GM19397 (cell line): Measurements from ENCODE around the gene CCDC150.
"Not testable (repeated sequence)": the region's sequence is repeated elsewhere in the genome, so short reads cannot be mapped to it uniquely, and the experiment has no call there.

ENCODE experiments used
- ATAC-seq: cut with Tn5 transposase; IDR thresholded peaks from one replicate; pipeline ENCODE4 v1.9.1; 2021; ENCODE audit warnings: mild to moderate bottlenecking, moderate library complexity; ENCODE audit not compliant: unreplicated experiment

The CCDC150 gene

DNA sequence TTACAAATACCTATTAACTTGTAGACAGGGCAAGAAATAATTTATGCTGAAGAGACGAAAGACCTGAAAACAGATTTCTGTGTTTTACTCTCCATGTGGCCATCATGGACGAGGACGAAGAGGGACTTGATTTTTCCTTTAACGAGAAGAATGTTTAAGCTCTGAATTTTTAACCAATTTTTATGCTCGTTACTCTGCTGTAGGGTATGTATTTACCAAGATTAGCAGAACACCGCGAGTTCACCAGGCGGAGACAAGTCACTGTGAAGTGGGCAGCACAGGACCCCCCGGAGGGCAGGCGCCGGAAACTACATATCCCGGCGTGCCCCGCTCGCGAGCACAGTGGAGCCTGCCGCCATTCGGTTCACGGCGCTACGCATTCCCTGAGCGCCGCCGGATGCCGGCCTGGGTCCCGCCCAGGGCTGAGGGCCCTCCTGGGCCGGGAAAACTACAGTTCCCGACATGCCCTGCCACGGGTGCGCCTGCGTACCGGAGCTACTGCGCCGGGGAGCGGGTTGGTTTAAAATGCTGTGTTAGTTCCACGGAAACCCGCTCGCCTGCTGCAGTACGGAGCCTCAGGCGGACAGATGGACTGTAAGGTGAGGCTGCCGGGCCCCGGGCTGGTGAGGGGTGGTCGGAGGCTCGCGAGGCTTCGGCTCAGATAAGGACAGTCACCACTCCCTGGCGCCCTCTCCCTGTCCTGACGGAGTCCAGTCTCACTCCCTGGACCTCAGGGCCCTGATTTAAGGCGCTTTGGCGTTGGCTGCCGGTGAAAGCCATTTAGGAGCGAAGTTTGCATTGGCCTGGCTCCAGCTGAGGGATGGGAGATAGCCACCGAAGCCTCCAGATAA lies at the start of gene CCDC150:
Gene CCDC150 (plus strand): TSS at position 536 of the 851 bp plus-strand sequence. CDS start 52 bp downstream, at position 588.
- peak; percentile 100 for ATAC-seq

DNA sequence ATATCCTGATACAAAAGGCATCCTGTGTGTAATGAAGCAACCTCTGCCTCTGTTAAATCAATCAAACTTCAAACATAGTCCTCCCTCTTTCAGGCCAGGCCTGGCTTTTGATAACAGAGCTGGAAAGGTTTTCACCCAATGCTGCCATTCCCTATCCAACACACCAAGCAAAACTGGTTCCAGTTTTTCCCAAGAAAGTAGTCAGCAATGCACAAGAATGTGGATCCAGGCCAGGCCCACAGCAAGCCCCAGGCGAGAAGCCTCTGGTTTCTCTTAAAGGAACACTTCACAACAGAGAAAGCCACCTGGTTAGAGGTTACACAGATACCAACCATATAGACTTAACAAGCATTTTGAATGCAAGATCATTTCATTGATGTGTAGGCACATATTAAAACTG lies 49.2 kb upstream of the CCDC150 start:
- no peak for ATAC-seq

DNA sequence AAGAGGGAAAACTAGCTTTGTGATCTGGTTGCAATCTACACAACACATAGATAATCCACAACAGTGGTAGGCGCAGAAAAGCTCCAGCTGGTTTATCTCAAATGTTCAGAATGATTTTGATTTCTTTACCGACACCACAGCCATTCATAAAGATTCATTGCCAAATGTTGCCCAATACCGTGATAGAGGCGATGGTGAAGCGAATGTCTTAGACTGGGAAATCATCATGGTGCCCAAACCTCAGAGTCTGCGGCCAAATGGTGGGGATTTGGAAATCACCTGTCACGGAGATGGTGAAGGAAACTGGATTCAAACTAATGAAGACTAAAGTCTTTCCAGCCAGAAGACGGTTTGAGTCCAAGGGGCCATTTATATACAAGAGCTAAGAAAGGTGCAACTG lies 48.5 kb upstream of the CCDC150 start:
- ATAC-seq: no peak

DNA sequence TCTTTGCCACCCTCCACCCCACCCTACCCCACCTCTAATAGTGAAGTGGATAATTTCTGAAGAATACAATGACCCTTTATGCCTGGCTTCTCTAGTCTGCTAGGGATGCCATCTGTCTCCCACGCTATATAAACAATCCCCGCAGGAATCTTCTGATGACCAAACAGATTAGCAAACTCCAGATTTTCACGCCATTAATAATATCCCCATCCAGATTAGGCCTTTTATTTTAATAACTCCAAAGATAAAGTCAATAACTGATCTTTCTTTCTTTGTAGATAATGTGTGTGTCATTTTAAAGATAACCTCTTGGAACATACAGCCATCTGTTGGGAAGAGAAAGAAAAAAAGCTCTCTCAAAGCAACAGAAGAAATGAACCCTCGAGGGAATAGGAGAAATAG lies 47.9 kb upstream of the CCDC150 start:
- ATAC-seq: no peak

DNA sequence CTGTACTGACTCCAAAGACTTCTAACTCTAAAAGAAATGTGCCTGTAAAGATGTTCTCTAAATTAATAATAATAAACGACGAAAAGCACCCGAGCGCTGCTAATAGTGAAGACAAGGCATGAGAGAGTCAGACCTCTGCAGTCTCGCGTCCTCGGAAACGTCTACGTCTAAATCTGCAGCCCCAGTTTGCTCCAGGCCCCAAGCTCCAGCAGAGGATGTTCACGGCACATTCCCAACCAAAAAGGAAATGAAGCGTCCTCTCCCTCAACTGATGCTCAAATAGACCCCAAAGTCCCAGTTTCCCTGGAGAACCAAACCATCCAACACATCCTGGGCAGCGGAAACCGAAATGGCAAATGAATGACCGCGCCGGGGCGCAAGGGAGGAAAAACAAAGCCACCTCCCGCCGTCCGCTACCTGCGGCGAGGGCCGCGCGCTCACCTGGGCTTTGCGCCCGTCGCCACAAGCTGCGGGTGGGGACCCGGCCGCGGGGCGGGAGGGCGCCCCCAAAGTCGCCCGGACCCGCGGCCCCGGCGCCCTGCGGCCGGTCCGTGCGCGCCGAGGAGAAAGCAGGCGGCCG lies 47.1 kb upstream of the CCDC150 start:
- peak; percentile 28 for ATAC-seq

DNA sequence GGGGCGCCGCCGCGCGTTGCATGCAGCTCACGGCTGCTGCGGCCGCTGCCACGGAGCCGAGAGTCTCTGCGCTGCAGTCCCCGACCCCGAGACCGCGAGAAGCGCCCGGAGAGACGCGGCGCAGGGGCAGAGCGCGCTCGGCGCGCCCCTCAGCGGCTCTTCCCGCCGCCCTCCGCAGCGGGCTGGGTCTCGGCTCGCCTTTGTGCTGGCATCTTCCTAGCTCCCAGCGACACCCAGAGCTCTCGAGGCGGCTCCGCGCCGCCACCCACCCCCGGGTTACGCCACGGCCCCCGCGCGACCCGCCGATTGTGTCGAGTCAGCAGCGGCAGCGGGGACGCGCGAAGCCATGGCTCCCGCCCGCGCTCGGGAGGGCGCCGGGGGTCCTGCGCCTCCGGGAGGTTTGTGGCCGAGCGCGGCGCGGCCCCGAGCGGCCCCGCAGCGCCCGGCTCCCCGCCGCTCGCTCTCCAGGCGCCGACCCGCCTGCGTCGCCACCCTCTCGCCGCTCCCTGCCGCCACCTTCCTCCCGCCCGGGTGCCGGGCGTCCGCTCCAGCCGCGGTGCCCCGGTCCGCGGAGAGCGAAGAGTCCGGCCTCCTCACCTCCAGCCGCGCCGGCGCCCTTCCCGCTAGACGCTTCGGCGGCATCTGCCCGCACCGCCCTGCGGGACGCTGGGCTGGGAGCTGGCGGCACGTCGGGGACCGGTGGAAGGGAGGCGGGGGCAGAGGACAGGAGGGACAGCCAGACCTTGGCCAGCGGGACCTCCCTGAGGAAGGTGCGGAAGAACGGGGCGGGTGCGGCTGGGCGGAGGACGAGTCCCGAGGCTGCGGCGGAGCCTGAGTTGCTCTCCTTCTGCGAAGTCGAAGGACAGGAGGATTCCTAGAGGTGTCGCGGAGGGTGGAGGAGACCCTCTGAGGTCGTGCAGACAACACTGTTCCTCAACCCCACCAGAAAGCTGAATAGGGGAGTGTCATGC lies 46.3 kb upstream of the CCDC150 start, which contains the start of gene HECW2:
Gene HECW2 (minus strand): TSS at position 644 of the 971 bp plus-strand sequence.
- ATAC-seq: peak; percentile 65

DNA sequence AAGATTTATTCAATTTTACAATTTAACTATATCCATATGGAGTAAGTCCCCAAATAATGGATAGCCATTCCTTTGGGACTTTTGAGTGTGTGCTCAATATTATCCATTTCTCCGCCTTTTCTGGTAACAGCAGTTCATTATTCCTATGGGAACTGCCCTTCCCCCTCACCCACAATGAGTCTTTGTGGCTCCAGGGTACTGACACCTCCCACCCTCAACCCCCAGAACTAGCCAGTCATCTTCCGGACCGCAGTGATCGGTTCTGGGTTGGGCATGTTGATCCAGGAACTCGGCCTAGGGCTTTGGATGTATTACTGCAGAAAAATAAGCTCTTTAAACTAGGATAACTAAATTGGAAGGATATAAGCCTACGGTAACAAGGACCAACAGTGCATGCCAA lies 45.4 kb upstream of the CCDC150 start:
- ATAC-seq: no peak

DNA sequence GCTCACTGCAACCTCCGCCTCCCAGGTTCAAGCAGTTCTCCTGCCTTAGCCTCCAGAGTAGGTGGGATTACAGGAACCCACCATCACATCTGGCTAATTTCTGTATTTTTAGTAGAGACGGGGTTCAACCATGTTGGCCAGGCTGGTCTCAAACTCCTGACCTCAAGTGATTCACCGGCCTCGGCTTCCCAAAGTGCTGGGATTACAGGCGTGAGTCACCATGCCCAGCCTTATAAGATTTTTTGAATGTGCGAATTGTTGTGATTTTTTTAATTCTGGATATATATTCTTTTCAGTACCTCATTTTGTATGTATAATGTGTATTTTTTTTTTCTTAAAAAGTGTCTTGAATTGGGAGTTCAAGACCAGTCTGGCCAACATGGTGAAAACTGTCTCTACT lies 42.0 kb upstream of the CCDC150 start:
- ATAC-seq: no peak

DNA sequence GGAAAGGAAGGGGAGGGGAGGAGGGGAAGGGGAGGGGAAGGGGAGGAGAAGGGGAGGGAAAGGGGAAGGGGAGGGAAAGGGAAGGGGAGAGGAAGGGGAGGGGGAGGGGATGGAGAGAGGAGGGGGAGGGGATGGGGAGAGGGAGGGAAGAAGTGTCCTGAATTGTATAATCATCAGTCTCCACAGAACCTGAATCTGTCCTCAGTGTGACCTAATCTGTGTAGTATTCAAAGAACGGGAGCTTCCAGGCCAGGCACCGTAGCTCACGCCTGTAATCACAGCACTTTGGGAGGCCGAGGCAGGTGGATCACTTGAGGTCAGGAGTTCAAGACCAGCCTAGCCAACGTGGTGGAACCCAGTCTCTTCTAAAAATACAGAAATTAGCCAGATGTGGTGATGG lies 41.1 kb upstream of the CCDC150 start:
- ATAC-seq: no peak

DNA sequence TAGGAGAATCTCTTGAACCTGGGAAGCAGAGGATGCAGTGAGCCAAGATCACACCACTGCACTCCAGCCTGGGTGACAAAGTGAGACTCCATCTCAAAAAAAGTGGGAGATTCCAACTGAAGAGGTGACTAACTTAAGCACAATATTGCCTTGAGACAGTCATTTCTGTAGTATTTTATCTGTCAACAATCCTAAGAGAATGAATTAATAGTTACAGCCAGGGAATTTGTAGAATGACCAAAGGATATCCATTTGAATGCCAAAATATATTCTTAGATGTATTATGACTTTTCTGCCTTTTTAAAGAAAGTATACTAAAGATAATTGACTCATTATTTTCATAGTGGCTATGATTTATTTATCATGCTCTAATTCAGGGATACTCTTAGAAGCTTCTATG lies 40.7 kb upstream of the CCDC150 start:
- ATAC-seq: no peak

DNA sequence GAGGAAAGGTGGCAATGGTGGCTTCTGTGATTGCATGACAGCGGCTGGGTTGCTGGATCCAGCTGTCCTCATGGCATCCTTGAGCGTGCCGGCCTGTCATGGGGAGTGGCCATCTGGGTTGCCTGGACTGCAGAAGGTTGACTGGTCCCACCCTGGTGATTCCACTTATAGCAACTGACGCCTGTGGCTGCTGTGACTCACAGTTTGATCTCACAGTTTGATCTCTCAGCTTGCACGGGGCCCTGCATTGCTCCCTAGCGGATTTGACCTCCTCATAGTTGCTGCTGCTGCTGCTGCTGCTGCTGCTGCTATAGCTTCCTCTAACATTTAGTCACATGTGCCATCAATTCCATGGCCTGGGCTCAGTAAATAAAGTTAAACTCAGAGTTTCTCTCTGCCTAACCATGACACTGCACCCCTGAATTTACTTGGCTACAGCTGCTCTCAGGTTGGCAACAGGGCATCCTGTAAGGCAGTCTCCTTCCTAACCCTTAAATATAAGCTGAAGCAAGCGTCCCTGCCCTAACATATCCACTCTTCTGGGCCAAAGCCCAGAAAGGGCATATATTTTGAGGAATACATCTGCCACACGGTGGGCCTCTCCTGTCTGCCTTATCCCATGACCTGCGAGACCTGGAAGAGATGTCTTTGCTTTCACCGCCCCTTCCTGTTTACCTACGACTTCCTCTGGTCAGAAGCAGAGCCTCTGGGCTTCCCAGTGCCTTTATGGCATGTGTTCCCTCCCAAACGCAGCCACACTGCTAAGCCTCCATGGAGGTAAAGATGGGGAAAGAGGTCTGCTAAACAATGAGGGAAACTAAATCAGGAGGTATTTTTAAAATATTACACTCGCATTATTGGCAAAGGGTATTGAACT lies 37.8 kb upstream of the CCDC150 start:
- no peak for ATAC-seq

DNA sequence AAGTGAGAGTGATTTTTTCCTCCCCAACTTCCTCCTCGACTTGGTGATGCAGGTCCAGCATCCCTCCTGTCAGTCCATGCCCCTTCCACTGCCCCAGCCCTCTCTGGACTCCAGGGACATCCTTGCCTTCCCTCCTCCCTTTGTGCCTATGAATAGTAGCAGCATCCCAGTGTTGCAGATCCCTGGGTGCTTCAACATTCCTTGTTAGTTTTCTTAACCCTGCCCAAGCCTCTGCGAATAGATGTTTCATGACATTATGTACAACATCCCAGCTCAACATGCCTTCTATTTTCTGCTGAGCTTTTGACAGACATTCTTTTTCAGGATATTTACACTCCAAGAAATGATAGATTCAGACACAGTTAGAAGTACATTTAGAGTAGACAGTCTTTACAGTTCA lies 35.3 kb upstream of the CCDC150 start:
- no peak for ATAC-seq

DNA sequence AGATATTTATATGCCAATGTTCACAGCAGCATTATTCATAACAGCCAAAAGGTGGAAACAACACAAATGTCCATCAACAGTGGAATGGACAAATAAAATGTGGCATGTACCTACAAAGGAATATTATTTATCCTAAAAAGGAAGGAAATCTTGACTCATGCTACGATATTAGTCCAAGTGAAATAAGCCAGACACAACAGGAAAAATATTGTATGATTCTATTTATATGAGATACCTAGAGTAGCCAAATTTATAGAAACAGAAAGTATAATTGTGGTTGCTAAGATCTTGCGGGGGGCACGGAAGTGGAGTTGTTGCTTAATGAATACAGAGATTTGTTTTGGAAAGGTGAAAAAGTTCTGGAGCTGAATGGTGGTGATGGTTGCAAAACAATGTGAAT lies 33.0 kb upstream of the CCDC150 start:
- ATAC-seq: no peak

DNA sequence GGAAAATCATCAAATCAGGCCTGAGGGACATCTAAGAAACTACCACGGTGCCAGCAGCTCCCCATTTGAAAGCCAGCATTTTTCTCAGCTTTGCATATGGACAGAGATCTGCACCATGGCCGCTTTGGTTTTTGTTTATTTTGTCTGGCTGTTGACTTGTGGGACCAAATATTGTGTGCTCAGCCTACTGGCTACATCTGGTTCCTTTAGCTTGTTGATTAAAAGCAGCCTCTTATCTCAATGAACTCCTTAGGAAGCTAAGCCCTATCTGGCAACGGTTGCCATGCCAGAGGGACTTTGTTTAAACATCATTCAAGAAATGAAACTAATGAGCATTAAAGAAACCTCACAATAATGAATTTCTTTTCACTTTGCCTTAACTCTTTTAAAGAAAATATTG lies 32.4 kb upstream of the CCDC150 start:
- ATAC-seq: no peak

DNA sequence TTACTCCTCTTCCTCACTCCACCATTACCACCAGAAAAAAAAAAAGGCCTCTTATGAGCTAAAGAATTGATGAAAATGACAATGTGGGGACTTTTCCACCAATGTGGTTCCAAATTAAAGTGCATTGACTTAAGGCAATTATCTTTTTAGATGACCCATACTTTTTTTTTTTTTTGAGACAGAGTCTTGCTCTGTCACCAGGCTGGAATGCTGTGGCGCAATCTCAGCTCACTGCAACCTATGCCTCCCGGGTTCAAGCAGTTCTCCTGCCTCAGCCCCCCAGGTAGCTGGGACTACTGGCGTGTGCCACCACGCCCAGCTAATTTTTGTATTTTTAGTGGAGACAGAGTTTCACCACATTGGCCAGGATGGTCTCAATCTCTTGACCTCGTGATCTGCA lies 31.6 kb upstream of the CCDC150 start:
- not testable (repeated sequence) for ATAC-seq

DNA sequence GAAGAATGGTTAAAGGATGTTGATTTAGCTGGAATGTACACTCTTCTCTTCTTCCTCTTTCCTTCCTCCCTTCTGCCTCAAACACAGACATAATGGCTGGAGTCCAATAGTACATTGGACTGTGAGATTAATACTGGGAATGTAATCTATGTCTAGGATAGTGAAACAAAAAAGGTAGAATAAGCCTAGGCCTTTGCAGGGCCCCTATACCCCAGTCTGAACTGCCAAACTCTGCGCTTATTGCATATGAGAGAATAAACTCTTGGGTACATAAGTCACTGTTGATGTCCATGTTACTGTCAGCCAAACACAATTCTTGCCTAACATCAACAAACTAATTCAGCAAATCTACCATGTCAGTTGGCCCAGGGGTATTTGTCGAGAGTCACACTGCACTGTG lies 29.7 kb upstream of the CCDC150 start:
- no peak for ATAC-seq

DNA sequence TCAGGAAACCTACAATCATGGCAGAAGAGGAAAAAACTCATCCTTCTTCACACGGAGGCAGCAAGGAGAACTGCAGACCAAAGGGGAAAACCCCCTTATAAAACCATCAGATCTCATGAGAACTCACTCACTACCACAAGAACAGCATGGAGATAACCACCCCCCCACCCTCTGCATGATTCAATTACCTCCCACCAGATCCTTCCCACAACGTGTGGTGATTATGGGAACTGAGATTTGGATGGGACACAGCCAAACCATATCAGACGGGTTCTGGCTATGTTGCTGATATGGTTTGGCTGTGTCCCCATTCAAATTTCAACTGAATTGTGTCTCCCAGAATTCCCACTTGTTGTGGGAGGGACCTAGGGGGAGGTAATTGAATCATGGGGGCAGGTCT lies 28.7 kb upstream of the CCDC150 start:
- no peak for ATAC-seq

DNA sequence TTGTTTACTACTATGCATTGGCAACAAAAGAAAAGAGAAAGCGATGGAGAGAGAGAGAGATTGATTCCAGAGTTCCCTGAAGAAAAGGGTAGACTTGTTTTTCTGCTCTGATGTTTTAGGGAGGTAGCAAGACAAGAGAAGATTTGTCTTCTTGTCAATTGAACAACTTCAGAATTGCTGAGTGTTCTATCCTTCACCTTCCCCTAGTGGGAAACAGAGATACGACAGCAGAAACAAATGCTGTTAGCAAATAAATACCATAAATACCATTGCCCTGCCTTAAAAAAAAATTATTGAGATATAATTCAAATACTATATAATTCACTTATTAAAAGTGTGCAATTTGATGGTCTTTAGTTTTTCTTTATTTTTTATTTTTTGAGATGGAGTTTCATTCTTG lies 26.2 kb upstream of the CCDC150 start:
- ATAC-seq: no peak

DNA sequence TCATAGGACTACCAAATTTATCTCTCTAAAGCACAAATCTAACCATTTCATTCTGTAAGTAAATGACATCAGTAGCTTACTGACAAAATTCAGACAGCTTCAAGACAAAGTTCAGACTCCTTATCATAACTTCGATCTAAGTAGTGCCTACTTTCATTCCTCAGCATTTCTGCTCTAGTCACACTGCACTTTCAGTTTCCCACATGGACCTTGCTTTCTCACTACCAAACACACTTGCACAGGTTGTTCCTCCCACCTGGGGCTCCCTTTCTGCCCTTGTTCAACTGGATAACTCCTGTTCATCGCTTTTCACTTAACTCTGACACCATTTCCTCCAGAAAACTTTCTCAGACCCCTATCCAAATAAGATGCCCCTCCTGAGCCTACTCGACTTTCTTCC lies 22.1 kb upstream of the CCDC150 start:
- no peak for ATAC-seq

DNA sequence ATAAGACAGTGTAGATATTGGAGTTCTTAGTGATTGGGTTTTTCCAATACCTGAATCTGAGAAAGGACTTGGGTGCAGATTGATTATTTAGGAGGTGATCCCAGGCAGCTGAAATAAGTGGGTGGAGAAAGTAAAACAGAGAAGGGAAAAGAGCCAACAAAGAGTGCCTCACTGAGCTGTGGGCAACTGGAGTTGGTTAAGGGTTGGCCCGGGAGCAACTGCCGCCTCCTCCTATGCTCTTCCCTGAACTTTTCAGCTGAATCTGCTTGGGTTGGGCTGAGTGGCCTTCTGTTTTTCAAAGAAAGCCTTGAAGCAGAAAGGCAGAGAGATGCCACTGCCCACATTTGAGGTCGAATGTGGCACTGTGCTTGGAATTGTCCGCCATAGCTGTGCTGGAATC lies 20.9 kb upstream of the CCDC150 start:
- no peak for ATAC-seq
